NCI-H524 treated with DMSO at 0.1 percent for 48 hours (cell line): Measurements from ENCODE around the gene MYH14.

Source experiments
- DNase-seq: peaks from one replicate; lab custom pipeline; 2025; lab: John Stamatoyannopoulos, UW

The MYH14 gene

DNA sequence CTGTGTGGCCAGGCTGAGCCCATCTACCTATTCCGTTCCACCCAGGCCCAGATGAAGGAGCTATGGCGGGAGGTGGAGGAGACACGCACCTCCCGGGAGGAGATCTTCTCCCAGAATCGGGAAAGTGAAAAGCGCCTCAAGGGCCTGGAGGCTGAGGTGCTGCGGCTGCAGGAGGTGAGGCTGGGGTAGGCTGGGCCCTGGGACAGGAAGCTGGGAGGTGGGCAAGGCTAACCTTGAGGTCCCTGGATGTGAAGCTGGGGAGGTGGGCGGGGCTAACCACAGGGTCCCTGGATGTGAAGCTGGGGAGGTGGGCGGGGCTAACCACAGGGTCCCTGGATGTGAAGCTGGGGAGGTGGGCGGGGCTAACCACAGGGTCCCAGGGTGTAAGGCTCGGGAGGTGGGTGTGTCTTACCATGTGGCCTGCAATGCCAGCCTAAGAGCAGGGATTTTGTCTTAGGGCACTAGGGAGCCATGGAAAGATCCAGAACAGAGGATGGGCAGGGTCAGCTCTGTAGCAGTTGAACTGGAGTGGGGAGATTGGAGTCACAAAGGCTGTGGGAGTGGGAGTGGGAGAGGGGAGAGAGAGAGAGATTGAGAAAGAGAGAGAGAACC is 88.9 kb downstream of the MYH14 start:
- DNase-seq, result no peak

DNA sequence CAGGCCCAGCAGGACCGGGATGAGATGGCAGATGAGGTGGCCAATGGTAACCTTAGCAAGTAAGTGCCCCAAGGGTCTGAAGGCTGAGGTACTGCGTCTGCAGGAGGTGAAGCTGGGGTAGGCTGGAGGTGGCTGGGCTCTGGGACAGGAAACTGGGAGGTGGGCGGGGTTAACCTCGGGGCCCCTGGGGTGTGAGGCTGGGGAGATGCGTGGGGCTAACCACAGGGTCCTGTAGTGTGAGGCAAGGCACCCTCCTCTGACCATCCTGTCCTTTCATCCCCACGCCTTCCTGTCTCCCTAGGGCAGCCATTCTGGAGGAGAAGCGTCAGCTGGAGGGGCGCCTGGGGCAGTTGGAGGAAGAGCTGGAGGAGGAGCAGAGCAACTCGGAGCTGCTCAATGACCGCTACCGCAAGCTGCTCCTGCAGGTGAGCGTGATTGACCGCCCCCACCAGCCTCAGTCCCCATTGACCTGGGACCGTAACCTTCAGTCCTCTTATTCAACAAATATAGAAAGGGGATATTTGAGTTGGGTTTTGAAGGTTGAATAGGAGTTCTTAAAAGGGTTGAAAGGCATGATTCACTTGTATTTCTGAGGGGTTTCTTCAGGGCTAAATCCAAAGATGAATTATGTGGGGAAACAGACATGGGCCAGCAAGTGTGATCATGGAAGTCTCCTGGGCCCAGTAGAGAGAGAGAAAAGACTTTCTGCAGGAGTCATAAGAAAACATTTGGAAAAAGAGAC is 90.0 kb downstream of the MYH14 start:
- no peak for DNase-seq

DNA sequence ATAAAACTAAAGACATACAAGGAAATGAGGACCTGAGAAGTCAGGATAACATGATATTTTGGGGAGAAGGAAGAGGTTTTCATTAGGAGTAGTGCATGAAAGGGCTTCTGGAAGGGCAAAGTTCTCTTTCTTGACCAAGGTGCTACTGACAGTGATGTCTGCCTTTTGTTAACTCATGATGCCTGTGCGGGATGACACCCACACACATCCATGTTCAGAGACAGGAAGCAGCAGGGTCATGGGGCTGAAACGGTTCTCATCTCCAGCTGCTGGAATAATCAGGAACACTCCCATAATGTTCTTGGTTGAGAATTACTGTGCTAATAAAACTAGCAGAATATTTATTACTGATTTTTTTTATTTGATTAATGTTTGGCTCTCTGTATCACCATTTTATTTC is 96.6 kb downstream of the MYH14 start:
- DNase-seq, result no peak

DNA sequence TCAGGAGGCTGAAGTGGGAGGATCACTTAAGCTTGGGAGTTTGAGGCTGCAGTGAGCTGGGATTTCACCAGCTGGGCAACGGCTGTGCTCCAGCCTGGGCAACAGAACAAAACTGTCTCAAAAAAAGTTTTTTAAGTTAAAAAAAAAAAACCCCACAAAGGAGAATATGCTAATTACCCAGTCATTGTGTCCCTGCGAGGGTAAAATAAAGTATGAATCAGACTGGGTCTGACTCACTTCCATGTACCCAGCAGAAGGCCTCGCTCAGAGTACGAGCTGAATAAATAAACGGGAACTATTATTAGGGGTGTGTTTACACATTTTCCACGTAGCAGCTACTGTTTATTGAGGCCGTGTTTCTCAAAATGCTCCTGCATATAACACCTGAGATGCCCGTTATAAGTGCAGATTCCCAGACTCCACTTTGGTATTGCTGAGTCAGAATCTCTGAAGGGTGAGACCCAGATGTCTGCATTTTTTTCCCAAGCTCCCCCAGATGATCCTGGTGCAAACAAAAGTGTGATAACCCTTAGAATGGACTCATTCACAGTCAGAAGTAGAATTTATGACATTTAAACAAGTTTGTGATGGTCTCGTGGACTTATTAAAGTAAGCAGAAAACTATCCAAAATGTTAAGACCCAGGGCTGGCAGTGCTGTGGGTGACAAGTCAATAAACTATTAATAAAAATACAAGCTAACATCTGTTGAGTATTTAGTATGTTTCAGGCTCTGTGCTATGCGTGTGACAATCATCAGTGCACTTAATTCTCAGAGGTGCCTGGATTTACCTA is 97.6 kb downstream of the MYH14 start:
- DNase-seq, result no peak

DNA sequence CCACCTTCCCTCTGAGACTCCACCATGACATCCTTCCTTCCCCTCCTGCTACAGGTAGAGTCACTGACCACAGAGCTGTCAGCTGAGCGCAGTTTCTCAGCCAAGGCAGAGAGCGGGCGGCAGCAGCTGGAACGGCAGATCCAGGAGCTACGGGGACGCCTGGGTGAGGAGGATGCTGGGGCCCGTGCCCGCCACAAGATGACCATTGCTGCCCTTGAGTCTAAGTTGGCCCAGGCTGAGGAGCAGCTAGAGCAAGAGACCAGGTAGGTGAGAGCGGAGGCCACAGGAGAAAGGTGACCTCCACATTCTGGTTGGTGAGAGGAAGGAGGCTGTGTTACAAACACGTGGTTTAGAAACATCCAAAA is 98.2 kb downstream of the MYH14 start:
- no peak for DNase-seq

DNA sequence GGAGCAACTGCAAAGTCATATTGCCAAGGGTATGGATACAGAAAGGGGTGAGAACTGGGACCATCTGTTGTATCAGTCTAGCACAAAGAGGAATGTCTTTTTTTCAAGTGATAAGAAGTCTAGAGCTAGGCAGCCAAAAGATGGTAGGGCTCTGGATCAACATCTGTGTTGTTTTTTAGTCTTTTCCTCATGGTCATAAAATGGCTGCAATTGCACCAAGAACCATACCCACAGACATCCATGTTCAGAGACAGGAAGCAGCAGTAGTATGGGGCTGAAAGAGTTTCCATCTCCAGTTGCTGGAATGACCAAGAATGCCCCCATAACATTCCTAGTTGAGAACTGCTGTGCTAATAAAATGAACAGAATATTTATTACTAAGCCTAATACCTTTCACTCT is 100.1 kb downstream of the MYH14 start:
- DNase-seq, result no peak

DNA sequence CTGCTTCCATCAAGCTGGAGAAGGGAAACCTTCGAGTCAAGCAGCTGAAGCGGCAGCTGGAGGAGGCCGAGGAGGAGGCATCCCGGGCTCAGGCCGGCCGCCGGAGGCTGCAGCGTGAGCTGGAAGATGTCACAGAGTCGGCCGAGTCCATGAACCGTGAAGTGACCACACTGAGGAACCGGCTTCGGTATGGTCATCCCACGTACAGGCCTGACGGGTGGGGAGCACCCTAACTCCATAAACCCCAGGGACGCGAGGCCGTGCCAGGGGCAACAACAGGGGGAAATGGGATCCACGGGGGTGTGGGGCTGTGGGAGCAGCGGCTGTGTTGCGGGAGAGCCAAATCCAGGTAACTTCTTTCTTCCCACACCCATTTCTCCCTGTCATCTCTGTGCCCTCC is 105.6 kb downstream of the MYH14 start:
- no peak for DNase-seq

DNA sequence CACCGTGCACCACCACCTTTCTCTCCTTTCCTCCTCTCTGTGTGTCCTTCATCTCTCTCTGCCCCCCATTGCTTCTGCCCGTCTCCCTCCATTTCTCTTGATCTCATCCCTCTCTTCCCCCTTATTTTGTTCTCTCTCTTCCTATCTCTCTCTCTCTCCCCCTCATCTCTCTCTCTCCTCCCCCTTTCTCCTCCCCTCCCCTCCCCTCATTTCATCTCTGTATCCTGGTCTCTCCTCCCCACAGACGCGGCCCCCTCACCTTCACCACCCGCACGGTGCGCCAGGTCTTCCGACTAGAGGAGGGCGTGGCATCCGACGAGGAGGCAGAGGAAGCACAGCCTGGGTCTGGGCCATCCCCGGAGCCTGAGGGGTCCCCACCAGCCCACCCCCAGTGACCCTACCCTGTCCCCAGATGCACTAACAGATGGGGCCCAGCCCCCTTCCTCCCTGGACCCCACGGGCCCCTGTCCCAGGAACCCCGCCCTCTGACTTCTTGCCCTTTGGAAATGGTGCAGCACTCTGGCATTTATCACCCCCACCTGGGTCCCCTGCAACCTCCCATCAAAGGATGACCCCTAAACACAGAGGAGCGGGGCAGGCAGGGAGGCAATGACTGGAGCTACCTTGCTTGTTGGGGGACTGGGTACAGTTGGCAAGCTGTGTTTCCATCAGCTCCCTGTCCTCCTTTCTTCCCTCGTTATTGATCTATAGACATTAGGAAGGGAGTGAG is 106.1 kb downstream of the MYH14 start:
- no peak for DNase-seq

DNA sequence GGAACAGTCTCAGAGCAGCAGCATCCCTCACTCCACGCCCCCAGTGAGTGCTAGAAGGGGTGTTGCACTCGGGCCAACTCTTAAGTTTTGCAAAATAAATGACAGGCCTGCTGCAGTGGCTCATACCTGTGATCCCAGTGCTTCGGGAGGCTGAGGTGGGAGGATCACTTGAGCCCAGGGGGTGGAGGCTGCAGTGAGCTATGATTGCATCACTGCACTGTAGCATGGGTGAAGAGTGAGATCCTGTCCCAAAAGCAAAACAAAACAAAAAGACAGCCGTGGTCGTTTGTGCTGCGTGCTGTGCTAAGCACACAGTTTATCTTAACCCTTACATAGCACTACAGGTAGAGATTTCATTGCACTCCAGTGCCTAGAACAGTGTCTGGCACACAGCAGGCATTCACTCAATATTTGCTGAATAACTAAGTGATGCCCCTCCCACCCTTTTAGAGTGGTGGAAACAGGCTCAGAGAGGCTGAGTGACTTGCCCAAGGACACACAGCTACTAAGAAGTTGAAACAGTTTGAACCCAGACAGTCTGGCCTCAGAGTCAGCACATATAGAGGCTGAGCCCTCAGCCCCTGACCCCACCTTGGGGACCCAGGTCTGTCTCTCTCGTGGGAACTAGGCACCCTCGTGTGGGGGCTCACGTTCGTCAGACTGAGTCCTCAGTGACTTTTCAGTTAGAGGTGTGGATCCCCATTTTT is 107.5 kb downstream of the MYH14 start:
- DNase-seq, result no peak

DNA sequence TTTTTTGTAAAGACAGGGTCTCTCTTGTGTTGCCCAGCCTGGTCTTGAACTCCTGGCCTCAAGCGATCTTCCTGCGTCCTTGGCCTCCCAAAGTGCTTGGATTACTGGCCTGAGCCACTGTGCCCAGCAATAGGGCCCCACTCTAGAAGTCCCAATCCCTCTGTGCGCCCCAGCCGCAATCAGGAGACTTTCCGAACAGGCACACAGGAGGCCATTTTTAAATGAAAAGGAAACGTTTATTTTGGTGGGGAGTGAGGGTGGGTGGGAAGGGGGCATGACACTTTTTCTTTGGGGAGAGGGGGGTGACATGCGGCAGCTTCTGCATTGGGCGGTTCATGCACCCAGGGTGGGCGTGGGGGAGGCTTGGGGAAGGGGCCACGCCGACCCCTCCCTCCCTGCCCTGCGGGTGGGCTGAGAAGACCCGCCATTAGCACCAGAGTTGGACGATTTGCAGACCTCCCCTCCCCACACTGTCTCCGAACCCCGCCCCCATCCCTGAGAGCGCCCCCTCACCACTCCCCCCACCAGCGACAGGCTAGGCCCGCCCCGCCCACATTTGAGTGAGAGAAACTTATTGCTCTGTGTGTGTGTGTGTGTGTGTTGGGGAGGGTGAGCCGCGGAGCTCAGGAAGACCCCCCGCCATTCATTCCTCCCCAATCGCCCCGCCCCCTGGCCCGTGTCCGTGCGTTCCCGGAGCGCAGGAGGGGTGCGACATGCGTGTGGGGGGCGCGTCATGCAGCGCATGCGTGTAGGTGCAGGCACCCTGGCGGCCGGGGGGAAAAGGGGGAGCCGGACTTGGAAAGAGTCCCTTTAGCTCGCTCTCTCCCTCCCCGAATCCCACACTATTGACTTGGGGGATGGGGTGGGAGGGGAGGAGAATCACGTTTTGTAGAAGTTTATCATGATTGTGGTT is 108.6 kb downstream of the MYH14 start:
- no peak for DNase-seq

DNA sequence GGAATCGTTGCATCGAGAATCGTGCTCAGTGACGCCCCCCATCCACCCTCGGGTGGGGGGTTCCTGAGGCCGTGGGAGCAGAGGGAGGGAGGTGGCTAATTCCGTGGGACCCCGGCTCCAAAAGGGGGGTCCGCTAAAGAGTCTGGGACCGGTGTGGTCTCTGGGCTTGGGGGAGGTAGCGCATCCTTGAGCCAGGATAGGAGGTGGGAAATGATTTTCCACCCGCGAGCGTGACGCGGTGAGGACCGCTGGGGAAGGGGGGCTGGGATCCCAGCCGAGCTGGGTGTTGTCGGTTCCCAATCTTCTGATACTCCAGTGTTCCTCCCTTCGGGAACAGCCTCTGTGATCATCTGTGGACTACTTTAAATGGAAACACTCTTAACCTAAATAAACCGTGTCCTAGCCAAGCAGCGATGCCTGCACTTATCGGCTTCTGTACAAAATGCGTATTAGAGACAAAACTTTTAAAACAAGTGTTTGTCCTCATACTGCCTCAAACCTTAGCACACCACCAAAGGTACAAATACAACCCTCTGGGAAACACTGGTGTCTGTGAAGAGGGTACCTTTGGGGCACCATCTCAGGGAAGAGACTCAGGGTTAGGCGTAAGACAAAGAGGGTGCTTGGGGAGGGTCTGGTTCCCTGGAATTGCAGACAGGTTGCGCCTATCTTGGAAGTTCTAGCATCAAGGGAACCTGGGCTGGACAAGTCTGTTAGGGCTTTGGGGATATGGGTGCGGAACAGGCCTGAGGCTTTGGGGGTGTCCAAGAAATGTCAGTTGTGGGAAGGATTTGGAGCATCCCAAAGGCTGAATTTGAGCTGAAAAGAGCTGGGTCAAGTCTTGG is 109.8 kb downstream of the MYH14 start:
- no peak for DNase-seq

DNA sequence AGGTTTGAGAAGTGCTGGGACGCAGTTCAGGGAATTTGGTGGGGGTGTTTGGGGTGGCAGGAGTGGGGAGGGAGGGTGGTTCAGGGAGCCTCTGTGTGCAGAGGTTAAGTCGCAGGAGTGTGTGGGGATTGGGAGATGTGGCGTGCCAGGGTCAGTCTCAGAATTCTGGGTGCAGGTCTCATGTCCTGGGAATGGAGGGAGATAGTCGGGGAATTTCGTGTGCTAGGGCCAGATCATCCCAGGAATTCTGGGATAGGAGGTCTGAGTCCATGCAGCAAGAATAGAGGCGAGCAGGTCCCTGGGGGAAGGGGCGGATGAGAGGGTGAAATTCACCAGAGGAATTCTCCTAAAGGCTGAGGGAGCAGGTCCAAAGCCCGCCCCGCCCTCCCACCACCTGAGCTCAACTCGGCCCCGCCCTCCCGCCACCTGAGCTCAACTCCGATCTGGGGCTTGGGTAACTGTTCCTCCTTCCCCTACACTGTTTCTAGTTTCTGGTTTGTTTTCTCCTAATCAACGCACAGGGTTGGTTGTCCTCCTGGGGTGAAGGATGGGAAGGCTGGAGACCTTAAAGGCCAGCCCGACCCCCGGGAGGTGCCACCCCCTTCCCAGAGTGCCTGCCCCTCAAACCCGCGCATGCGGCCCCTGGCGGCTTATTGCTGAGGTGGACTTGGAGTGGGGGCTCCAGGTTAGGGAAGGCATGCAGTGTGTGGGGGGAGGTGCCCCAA is 110.6 kb downstream of the MYH14 start:
- DNase-seq, result no peak

DNA sequence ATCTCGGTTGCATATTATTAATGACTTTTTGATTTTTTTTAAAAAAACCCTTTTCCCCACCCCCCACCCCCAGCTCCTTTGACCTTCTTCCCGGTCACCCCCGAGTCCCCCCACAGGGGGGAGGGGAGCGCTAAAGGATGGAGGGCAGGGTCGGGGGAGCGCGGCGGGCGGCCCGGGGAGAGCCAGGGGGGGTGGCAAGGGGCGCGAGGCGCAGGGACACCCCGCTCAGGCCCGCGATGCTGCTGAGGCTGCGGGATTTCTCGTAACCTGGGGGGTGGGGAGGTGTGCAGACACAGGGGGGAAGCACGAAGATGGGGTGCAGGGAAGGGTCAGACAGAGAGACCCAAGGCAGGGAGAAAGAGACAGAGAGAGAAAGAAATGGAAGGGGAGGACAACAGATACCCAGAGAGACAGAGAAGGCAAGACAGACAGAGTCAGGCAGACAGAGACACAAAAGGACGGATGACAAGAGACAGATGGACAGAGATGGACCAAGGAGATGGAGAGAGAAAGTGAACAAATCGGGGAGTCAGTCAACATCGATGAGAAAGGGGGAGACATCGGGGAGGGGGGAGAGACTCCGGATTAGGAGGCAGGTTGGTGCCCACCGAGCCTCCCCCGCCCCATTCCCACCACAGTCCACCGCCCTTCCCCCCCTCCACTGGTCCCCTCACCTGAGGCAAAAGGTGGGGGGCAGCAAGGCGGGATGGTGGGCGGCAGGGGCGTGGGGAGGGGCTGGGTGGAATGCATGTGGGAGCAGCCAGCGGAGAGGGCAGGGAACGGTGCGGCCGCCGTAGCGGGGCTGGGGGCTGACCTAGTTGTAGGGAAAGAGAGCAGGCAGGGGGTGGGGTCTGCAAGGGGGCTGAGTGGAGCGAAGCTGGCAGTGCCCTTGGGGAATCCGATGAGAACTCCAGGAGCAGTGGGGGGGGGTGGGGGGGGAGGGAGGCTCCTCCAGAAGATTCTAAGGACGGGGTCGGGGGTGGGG is 111.6 kb downstream of the MYH14 start:
- no peak for DNase-seq

DNA sequence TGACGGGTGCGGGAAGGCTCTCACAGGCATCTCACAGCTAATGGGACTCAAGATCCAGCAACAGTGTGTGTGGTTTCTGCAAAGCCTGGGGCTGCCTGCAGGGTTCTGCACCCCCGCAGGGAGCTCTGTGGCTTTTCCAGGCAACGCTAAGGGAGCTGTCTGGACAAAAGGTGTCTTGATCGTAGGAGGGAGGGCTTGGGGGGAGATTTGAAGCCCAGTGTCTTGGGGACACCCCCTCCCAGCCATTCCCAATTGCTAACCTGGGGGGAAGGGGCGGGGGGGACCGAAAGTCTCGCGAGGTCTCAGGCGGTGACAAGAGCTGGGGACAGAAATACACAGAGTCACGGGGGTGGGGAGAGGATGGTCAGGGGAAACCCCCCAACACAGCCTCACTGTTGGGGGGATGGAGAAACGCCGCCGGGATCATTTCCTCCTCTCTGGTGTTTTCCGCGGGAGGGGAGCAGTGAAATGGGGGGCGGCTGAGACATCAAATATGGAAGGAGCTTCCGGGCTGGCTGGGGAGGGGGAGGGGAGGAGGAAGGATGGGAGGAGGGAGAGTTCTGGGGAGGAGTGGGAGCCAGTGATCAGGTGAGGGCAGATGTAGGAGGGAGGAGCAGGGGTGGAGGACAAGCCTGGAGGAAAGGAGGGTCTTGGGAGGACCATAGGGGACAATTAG is 112.5 kb downstream of the MYH14 start:
- DNase-seq, result no peak

DNA sequence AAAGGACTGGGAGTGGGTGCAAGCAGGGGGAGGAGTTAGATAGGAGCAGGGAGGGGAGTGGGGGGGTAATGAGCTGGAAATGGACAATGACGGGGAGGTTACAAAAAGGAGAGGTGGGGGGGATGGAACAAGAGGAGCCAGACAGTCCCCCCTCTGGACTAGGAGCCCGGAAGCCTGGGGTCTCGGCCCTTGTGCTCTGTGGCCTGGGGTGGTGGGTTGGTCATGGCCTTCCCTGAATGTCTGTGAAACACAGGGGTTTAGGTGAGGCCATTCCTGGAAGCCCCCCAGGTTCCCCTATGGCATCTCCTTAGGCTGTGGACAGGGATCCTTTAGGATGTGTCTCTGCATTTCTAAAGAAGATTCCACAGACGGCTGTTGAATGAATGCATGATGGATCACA is 113.7 kb downstream of the MYH14 start:
- no peak for DNase-seq

DNA sequence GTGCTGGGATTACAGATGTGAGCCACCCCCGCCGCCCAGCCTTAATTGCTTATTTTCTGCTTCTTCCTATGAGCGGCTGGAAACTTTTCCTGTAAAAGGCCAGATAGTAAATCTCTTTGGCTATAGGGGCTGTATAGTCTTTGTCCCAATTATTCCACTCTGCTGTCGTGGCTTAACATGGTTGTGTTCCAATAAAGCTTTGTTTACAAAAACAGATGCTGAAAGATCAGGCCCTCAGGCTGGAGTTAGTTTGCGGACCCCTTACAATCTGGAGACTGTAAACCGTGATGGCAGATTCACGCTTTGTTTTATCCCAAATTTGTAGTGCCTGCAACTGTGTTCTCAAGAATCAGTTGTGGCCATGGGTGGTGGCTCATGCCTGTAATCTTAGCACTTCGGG is 115.0 kb downstream of the MYH14 start:
- no peak for DNase-seq

DNA sequence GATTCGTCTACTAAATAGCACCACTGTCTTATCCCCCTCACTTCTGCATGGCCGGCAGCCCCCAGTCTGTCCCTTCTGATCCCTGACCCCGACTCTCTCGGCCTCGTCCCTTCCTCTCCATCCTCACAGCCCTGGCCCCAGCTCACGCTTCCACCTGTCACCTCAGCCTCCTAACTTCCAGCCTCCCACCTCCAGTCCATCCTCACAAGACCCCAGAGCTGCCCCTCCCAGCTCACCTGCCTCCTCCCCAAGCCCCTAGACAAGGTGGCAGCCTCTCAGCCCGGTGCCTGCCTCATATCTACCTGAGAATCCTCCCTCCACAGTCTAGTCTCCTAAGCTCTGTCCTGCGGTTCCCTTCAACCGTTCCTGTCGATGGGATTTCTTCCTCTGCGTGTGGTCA is 115.7 kb downstream of the MYH14 start:
- no peak for DNase-seq
